IMR-90 (cell line): Measurements from ENCODE around the gene OR5M8. TPM values are rescaled to one million over a fixed set of nuclear protein-coding genes. Genes with fewer than 3 reads are reported as not detected.

Experiments
- ATAC-seq: fragments of 200-7000 bp; cut with Tn5 transposase; 2 replicates; pipeline ENCODE4 v1.9.1; 2020; ENCODE audit warnings: low read depth, mild to moderate bottlenecking, moderate library complexity
- BruUV-seq: library from RNA; stranded (reverse); fragments of 400-500 nt; replicated peaks from 2 replicates; lab custom pipeline; 2021; lab: Mats Ljungman, UMichigan
- CTCF ChIA-PET: fragments of 300-600 bp; formaldehyde crosslinking; extraction: SDS; loops from one replicate; lab custom pipeline; 2021; ENCODE audit warnings: antibody characterized with exemption; lab: Yijun Ruan, JAX
- POLR2A ChIA-PET: fragments of 300-600 bp; sonication (Branson Sonifier 250); formaldehyde crosslinking; loops from one replicate; lab custom pipeline; 2022; ENCODE audit warnings: antibody characterized with exemption; ENCODE audit not compliant: unreplicated experiment; lab: Charles Lee
- DNase-seq: peaks from one replicate; pipeline ENCODE4 v3.0.0; 2013
- H2AFZ ChIP-seq: replicated peaks from 2 replicates; pipeline ENCODE3; 2013; ENCODE audit warnings: low read length, mild to moderate bottlenecking; ENCODE audit not compliant: poor library complexity
- H2AK5ac ChIP-seq: 2 replicates; pipeline ENCODE4 v1.6.1; 2013; ENCODE audit warnings: low read depth, low read length, inconsistent platforms
- H2AK9ac ChIP-seq: replicated peaks from 2 replicates; pipeline ENCODE3; 2013; ENCODE audit warnings: mild to moderate bottlenecking, low read depth, low read length, moderate library complexity; ENCODE audit not compliant: poor library complexity
- H2BK120ac ChIP-seq: 2 replicates; pipeline ENCODE4 v1.6.1; 2013; ENCODE audit warnings: low read depth, low read length, inconsistent platforms
- H2BK15ac ChIP-seq: 3 replicates; pipeline ENCODE4 v1.6.1; 2013; ENCODE audit warnings: low read depth, low read length, inconsistent platforms
- H2BK20ac ChIP-seq: 2 replicates; pipeline ENCODE4 v1.6.1; 2013; ENCODE audit warnings: low read depth, mild to moderate bottlenecking, inconsistent platforms, low read length, moderate library complexity
- H2BK5ac ChIP-seq: 2 replicates; pipeline ENCODE4 v1.6.1; 2013; ENCODE audit warnings: mild to moderate bottlenecking, low read depth, low read length, inconsistent platforms; ENCODE audit not compliant: poor library complexity, severe bottlenecking
- H3K14ac ChIP-seq: replicated peaks from 2 replicates; pipeline ENCODE4 v1.6.1; 2013; ENCODE audit warnings: low read depth, low read length, inconsistent platforms
- H3K18ac ChIP-seq: 2 replicates; pipeline ENCODE4 v1.6.1; 2013; ENCODE audit warnings: low read depth, low read length, control low read depth
- H3K23ac ChIP-seq: 2 replicates; pipeline ENCODE4 v1.6.1; 2013; ENCODE audit warnings: low read depth, low read length, inconsistent platforms
- H3K27ac ChIP-seq: 2 replicates; pipeline ENCODE4 v1.5.1; 2013; ENCODE audit warnings: mild to moderate bottlenecking, control low read depth, low read length; ENCODE audit not compliant: insufficient read depth
- H3K27me3 ChIP-seq: 2 replicates; pipeline ENCODE4 v1.6.1; 2013; ENCODE audit warnings: low read length; ENCODE audit not compliant: control insufficient read depth, insufficient read depth
- H3K36me3 ChIP-seq: 2 replicates; pipeline ENCODE4 v1.6.1; 2013; ENCODE audit warnings: low read length, mixed read lengths; ENCODE audit not compliant: control insufficient read depth, insufficient read depth
- H3K4ac ChIP-seq: 2 replicates; pipeline ENCODE4 v1.6.1; 2013; ENCODE audit warnings: low read depth, low read length, inconsistent platforms
- H3K4me1 ChIP-seq: 2 replicates; pipeline ENCODE4 v1.6.1; 2013; ENCODE audit warnings: low read length, mixed read lengths; ENCODE audit not compliant: control insufficient read depth, insufficient read depth
- H3K4me2 ChIP-seq: 2 replicates; pipeline ENCODE4 v1.6.1; 2013; ENCODE audit warnings: low read depth, mild to moderate bottlenecking, control low read depth, low read length, moderate library complexity
- H3K4me3 ChIP-seq: 2 replicates; pipeline ENCODE4 v1.5.1; 2013; ENCODE audit warnings: low read depth, mild to moderate bottlenecking, control low read depth, low read length, moderate library complexity; ENCODE audit not compliant: insufficient read depth
- H3K56ac ChIP-seq: 2 replicates; pipeline ENCODE4 v1.6.1; 2013; ENCODE audit warnings: low read length, inconsistent platforms; ENCODE audit not compliant: insufficient read depth; ENCODE audit errors: extremely low read depth
- H3K79me1 ChIP-seq, 2 experiments: 2 replicates each; pipeline ENCODE4 v1.6.1; 2013; ENCODE audit warnings: low read length in 2 of 2, inconsistent platforms in 1 of 2, low read depth in 1 of 2
- H3K9ac ChIP-seq: 2 replicates; pipeline ENCODE4 v1.6.1; 2013; ENCODE audit warnings: low read depth, low read length, control low read depth
- H3K9me1 ChIP-seq: 2 replicates; pipeline ENCODE4 v1.6.1; 2013; ENCODE audit warnings: low read length, inconsistent platforms; ENCODE audit not compliant: insufficient read depth
- H3K9me3 ChIP-seq: 2 replicates; pipeline ENCODE4 v1.6.1; 2013; ENCODE audit warnings: low read length; ENCODE audit not compliant: control insufficient read depth, insufficient read depth
- H4K20me1 ChIP-seq: 2 replicates; pipeline ENCODE4 v1.6.1; 2013; ENCODE audit warnings: low read length, inconsistent platforms; ENCODE audit not compliant: insufficient read depth
- H4K5ac ChIP-seq: 2 replicates; pipeline ENCODE4 v1.6.1; 2013; ENCODE audit warnings: mild to moderate bottlenecking, low read depth, low read length, control low read depth
- H4K8ac ChIP-seq, 2 experiments: 2 replicates each; pipeline ENCODE4 v1.6.1; 2013; ENCODE audit warnings: low read depth in 2 of 2, low read length in 2 of 2, control low read depth in 1 of 2, inconsistent platforms in 1 of 2
- H4K91ac ChIP-seq: 2 replicates; pipeline ENCODE4 v1.6.1; 2013; ENCODE audit warnings: low read depth, low read length, inconsistent platforms; ENCODE audit not compliant: insufficient read depth
- CEBPB ChIP-seq: IDR thresholded peaks from 2 replicates; pipeline ENCODE4 v1.6.1; 2012; ENCODE audit warnings: low read depth, low read length, improper control_type of control experiment
- CHD1 ChIP-seq: IDR thresholded peaks from 2 replicates; pipeline ENCODE4 v1.6.1; 2012; ENCODE audit warnings: low read depth, low read length, improper control_type of control experiment
- FOS ChIP-seq: fragments of 150-350 bp; IDR thresholded peaks from 2 replicates; pipeline ENCODE4 v1.6.1; 2016; ENCODE audit warnings: low read depth, low read length
- MAFK ChIP-seq: IDR thresholded peaks from 2 replicates; pipeline ENCODE4 v1.6.1; 2012; ENCODE audit warnings: low read depth, low read length, improper control_type of control experiment
- MXI1 ChIP-seq: IDR thresholded peaks from 2 replicates; pipeline ENCODE4 v1.6.1; 2012; ENCODE audit warnings: low read depth, mild to moderate bottlenecking, low read length, moderate library complexity, borderline replicate concordance
- POLR2A ChIP-seq: IDR thresholded peaks from 2 replicates; pipeline ENCODE4 v1.6.1; 2012; ENCODE audit warnings: mild to moderate bottlenecking, low read depth, low read length
- RAD21 ChIP-seq: IDR thresholded peaks from 2 replicates; pipeline ENCODE4 v1.6.1; 2012; ENCODE audit warnings: low read length, improper control_type of control experiment
- RFX5 ChIP-seq: IDR thresholded peaks from 2 replicates; pipeline ENCODE4 v1.8.0; 2012; ENCODE audit warnings: low read depth, mild to moderate bottlenecking, low read length, moderate library complexity
- USF2 ChIP-seq: fragments of 150-350 bp; IDR thresholded peaks from 2 replicates; pipeline ENCODE4 v1.6.1; 2017; ENCODE audit warnings: mild to moderate bottlenecking, antibody characterized with exemption, low read length, low read depth
- WGBS, 2 experiments: methylation state at CpG; one replicate each; pipeline versions ENCODE4 v1.1.5 to v1.1.7; 2013; ENCODE audit warnings: missing lambda C conversion rate in 2 of 2; ENCODE audit not compliant: insufficient read length in 1 of 2; ENCODE audit errors: extremely low coverage in 2 of 2; 5-methylcytosine and 5-hydroxymethylcytosine counted together
- dilution Hi-C: fragments of 300-500 bp; cut with HindIII; formaldehyde crosslinking; loops from one replicate; pipeline ENCODE4 v1.14.3; 2018; ENCODE audit warnings: low sequenced_read_pairs; ENCODE audit not compliant: unreplicated experiment
- in situ Hi-C: fragments of 300-500 bp; cut with MboI; formaldehyde crosslinking; loops from 3 replicates; pipeline ENCODE4 v1.14.3; 2019; ENCODE audit warnings: low sequenced_read_pairs, inconsistent platforms, mixed read lengths
- intact Hi-C: fragments of 100-400 bp; cut with micrococcal nuclease; formaldehyde crosslinking; loops from 2 replicates; pipeline ENCODE4 v1.10.0; 2022
- polyA plus RNA-seq, 3 experiments: library from polyadenylated mRNA; depleted of rRNA; stranded (reverse); fragments of >200 nt; gene quantifications; 2 replicates each; pipeline ENCODE4 v1.2.3, GENCODE V29; 2012; ENCODE audit warnings: low replicate concordance in 1 of 3
- total RNA-seq: library from RNA; depleted of rRNA; stranded (reverse); fragments of >200 nt; gene quantifications from 2 replicates; pipeline ENCODE4 v1.2.3, GENCODE V29; 2012

OR5M8 gene
- total and polyA plus RNA-seq, 2 of the 4 experiments (the other 2 are of a cell fraction): not detected

- no peak overlapping the region for H2BK20ac ChIP-seq
Measured at GRCh38 chr11:56495117-56495516, 3.9 kb upstream of the OR5M8 start.

More at GRCh38 chr11:56495117-56495516, 3.9 kb upstream of the OR5M8 start:
- DNase-seq (no peak), ATAC-seq (no peak)
- Histone ChIP-seq H2BK5ac (no peak overlapping the region), H4K5ac (no peak overlapping the region), H3K4ac (no peak overlapping the region), H3K14ac (no peak overlapping the region), H3K4me1 (no peaks in the 10 kb centered on the region), H3K79me1 (no peaks in the 10 kb centered on the region), H2BK120ac (no peak overlapping the region), H2AK5ac (no peak overlapping the region), H3K23ac (no peak overlapping the region), H3K56ac (no peak overlapping the region), H3K9ac (no peak overlapping the region), H3K4me3 (no peak overlapping the region), H3K18ac (no peak overlapping the region), H3K27ac (no peak overlapping the region), H2AFZ (no peak overlapping the region), H4K20me1 (no peaks in the 10 kb centered on the region), H2AK9ac (no peak overlapping the region), H3K36me3 (no peaks in the 10 kb centered on the region), H3K9me1 (no peaks in the 10 kb centered on the region), H3K4me2 (no peak overlapping the region), H4K8ac (no peak overlapping the region), H3K9me3 (peaks cover 7% of the 10 kb centered on the region), H4K91ac (no peak overlapping the region), H2BK15ac (no peak overlapping the region), H3K27me3 (no peaks in the 10 kb centered on the region)
- in situ Hi-C loops: no loop called here
- dilution Hi-C loops: no loop called here
- ChIA-PET POLR2A (no interaction called here), CTCF (no interaction called here)
- intact Hi-C loops: no loop called here
- no CpG with 5 or more reads among the region's 2 CpGs for WGBS, 2 experiments
- TF ChIP-seq RAD21 (no peak), POLR2A (no peak), FOS (no peak), RFX5 (no peak), CHD1 (no peak), CEBPB (no peak), MXI1 (no peak), USF2 (no peak), MAFK (no peak)
- BruUV-seq: no TSS peak
